Measurements from ENCODE around the gene CABP4. TPM values are rescaled to one million over a fixed set of nuclear protein-coding genes. Genes with fewer than 3 reads are reported as not detected.
A peak's percentile ranks its signal among the peaks of the same experiment; 100 is the strongest.

The CABP4 gene
- total RNA-seq, 2 donors from 2014 or later: 3.1 TPM; not detected in 1

DNA sequence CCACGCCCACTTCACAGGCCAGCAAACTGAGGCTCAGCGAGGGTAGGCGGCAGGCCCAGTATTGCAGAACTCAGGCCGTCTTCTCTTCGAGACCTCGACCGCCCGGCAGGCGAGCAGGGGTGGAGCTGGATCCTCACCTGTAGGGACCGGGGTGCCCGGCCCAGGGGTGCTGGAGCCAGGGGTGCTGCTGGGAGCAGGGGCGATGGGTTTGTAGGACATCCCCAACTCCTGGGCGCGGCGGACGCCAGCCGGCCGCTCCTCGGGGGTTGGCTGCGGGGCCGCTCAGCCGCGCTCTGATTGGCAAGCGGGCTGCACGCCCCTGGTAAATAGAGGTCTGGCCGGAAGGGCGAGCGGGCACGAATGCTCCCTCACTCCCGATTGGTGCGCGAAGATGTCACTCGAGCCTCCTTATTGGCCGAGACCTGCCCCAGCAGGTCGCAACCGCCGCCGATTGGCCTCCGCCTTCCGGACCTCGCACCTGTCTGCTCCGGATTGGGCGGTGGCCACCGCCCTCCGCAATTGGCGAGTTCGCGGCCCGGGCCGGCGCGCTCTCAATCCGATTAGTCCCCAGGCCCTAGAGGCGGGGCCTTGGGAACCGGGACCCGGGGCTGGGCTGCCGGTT, 52.8 kb downstream of the CABP4 start, which contains the start of gene CDK2AP2:
Gene CDK2AP2, minus strand, starts transcription at position 299 of the 622 bp plus-strand sequence. Its CDS starts 80 bp downstream, at position 219.
- Histone ChIP-seq H3K27me3 (no peaks in the 10 kb centered on the region), H3K4me1 (peaks cover 49% of the 10 kb centered on the region), H3K9me3 (no peaks in the 10 kb centered on the region), H3K4me3 (peak within 1 kb of the TSS; percentile 25 to 61), H3K36me3 (replicated peaks in 1 of 2; ENCODE audit: insufficient read depth in 1 of 2, low read depth in 2 of 2) (no peaks in the 10 kb centered on the region), H3K27ac (peak within 1 kb of the TSS; percentile 97 to 99 (median 98))
- ATAC-seq: peak; percentile 83
- intact Hi-C loops (cut with DNase I): no loop called here
- 0% methylated on average over 57 of the region's 57 CpGs; no CpG with 5 or more reads in 1 of the 2 donors for WGBS, 2 donors
- TF ChIP-seq POLR2A (IDR thresholded peaks at IDR 0.05): peak; percentile 91 to 94 (median 93)
- peak in 2 of 7 experiments; percentile 2 to 19 for TF ChIP-seq CTCF (IDR thresholded peaks at IDR 0.05)
- peak; percentile 100 for DNase-seq

DNA sequence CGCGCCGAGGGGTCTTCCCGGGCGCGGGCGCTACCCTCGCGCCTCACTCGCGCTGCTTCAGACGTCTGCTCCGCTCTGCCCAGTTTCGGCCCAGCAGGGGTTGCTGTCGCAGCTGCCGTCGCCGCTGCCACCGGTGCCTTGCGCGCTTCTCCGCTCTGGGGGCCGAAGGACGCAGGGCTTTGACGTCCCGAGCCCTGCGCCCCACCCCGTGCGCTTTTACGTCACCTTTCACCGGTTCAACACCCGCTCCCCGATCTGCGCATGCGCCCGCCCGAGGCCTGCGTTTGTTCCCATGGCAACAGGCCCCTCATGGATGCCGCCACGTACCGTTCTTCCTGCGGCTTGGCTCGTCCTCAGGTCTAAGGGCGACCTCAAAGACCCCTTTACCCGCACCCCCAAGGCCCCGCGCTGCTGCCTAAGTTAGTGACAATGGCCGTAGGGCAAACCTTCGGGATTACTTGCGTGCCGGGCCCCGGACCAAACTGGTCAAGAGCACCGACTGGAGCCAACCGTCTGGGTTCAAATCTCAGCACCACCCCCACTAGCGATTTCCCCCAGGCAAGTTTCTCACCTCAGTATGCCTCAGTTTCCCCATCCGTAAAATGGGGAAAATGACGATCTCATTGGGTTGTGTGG, 53.5 kb downstream of the CABP4 start:
- peak overlapping the region; percentile 25 to 39 for H3K4me3 ChIP-seq
- ATAC-seq (peak; percentile 58), DNase-seq (peak; percentile 99 to 100 (median 99))
- H3K27ac ChIP-seq: peak overlapping the region; percentile 97 to 99 (median 98)
- H3K4me1 ChIP-seq: peaks cover 43% of the 10 kb centered on the region
- no peaks in the 10 kb centered on the region for H3K36me3 ChIP-seq (replicated peaks in 1 of 2; ENCODE audit: insufficient read depth in 1 of 2, low read depth in 2 of 2)
- no peaks in the 10 kb centered on the region for H3K27me3 ChIP-seq
- 0 to 1% methylated on average over 8 to 57 of the region's 57 CpGs for WGBS, 2 donors
- H3K9me3 ChIP-seq: no peaks in the 10 kb centered on the region
- peak in 2 of 3 donors; percentile 83 to 86 for TF ChIP-seq POLR2A (IDR thresholded peaks at IDR 0.05)
- peak in 1 of 7 experiments; percentile 19 for TF ChIP-seq CTCF (IDR thresholded peaks at IDR 0.05)
- intact Hi-C loops (cut with DNase I): no loop called here

DNA sequence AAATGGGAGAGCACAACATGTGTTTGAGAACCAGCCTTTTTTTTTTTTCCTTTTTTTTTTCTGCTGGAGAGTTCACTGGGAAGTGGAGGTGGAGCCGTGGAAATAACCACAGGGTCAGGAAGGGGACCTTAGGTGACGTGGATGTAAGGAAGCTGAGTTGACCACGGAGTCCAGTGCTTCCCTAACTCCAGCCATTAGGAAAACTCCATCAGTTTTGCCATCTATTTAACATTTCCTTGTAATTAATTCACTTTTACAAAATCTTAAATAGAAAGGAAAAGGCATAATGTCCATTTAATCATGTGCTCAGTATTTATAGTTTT, 54.8 kb downstream of the CABP4 start:
- DNase-seq: no peak
- intact Hi-C loops (cut with DNase I): no loop called here
- H3K4me1 ChIP-seq: peaks cover 32% of the 10 kb centered on the region
- no peaks in the 10 kb centered on the region for H3K9me3 ChIP-seq
- ATAC-seq: no peak
- H3K27ac ChIP-seq: no peak overlapping the region
- no peak overlapping the region for H3K4me3 ChIP-seq
- TF ChIP-seq POLR2A (IDR thresholded peaks at IDR 0.05): no peak
- TF ChIP-seq CTCF (IDR thresholded peaks at IDR 0.05): no peak
- no peaks in the 10 kb centered on the region for H3K27me3 ChIP-seq
- H3K36me3 ChIP-seq (replicated peaks in 1 of 2; ENCODE audit: insufficient read depth in 1 of 2, low read depth in 2 of 2): no peaks in the 10 kb centered on the region
- 53 to 57% methylated on average over 3 of the region's 3 CpGs for WGBS, 2 donors

Small RNA genes within 50 kb of the gene (microRNA-seq; reads per million reads assigned to microRNA genes)
- gene MIR6752 (ENCODE audit: borderline number of aligned reads in 2 of 2, borderline replicate concordance in 2 of 2): 0.45 to 1.4 reads per million in 2 donors

Small RNA genes within 50 kb of the gene (small RNA-seq; reads per million reads assigned to genes)
- not detected for gene MIR6752

Other genes starting within 250 kb of the CABP4 start
- 10 to 100 TPM; 27.4 to 36.3 TPM for gene GRK2, start 188.9 kb upstream of the CABP4 start, total RNA-seq
- 10 to 100 TPM; 18.2 to 39.6 TPM for gene ANKRD13D, start 166.1 kb upstream of the CABP4 start, total RNA-seq
- 10 to 100 TPM; 16.2 to 30.6 TPM for gene SSH3, start 151.8 kb upstream of the CABP4 start, total RNA-seq
- gene POLD4, start 101.8 kb upstream of the CABP4 start, total RNA-seq: 100 to 1,000 TPM in 1 of 2 donors, 10 to 100 TPM in 1; 82.1 to 103 TPM
- gene CLCF1, start 81.8 kb upstream of the CABP4 start, total RNA-seq: 10 to 100 TPM in 1 of 2 donors, 1 to 10 TPM in 1; 2.3 to 14.5 TPM
- 10 to 100 TPM; 22.6 to 49.4 TPM for gene RAD9A, start 63.4 kb upstream of the CABP4 start, total RNA-seq
- gene PPP1CA, start 53.5 kb upstream of the CABP4 start, total RNA-seq: 100 to 1,000 TPM in 1 of 2 donors, 10 to 100 TPM in 1; 81.1 to 104 TPM
- gene TBC1D10C, start 51.3 kb upstream of the CABP4 start, total RNA-seq: 1 to 10 TPM; 1.6 to 4.3 TPM
- gene CARNS1, start 39.7 kb upstream of the CABP4 start, total RNA-seq: 1 to 10 TPM; 2.1 to 2.6 TPM
- 10 to 100 TPM; 34.9 to 36.1 TPM for gene RPS6KB2, start 26.9 kb upstream of the CABP4 start, total RNA-seq
- 1 to 10 TPM; 6.0 to 6.9 TPM for gene PTPRCAP, start 17.7 kb upstream of the CABP4 start, total RNA-seq
- gene CORO1B, start 11.9 kb upstream of the CABP4 start, total RNA-seq: 10 to 100 TPM; 53.1 to 55.3 TPM
- not detected for gene GPR152, start 2.6 kb upstream of the CABP4 start, total RNA-seq
- gene TMEM134, start 13.9 kb downstream of the CABP4 start, total RNA-seq: 100 to 1,000 TPM in 1 of 2 donors, 10 to 100 TPM in 1; 69.5 to 118 TPM
- 10 to 100 TPM; 21.4 to 39.7 TPM for gene AIP, start 27.7 kb downstream of the CABP4 start, total RNA-seq
- gene PITPNM1, start 50.0 kb downstream of the CABP4 start, total RNA-seq: 10 to 100 TPM in 1 of 2 donors, 1 to 10 TPM in 1; 8.6 to 24.4 TPM
- 10 to 100 TPM; 56.7 to 59.4 TPM for gene CDK2AP2, start 52.8 kb downstream of the CABP4 start, total RNA-seq
- gene CABP2, start 68.1 kb downstream of the CABP4 start, total RNA-seq: not detected
- 100 to 1,000 TPM; 359 to 454 TPM for gene GSTP1, start 128.5 kb downstream of the CABP4 start, total RNA-seq
- gene NDUFV1, start 151.6 kb downstream of the CABP4 start, total RNA-seq: 100 to 1,000 TPM; 209 to 264 TPM
- 10 to 100 TPM; 11.5 to 21.8 TPM for gene NUDT8, start 174.6 kb downstream of the CABP4 start, total RNA-seq
- not detected for gene TBX10, start 184.4 kb downstream of the CABP4 start, total RNA-seq
- 10 to 100 TPM in 1 of 2 donors, 1 to 10 TPM in 1; 7.0 to 16.2 TPM for gene ACY3, start 195.4 kb downstream of the CABP4 start, total RNA-seq
- not detected for gene ALDH3B2, start 219.3 kb downstream of the CABP4 start, total RNA-seq